GM21717 (cell line): ENCODE results near the gene SBK1.

Experiments used
- ATAC-seq: cut with Tn5 transposase; IDR thresholded peaks from one replicate; pipeline ENCODE4 v1.9.1; 2021; ENCODE audit warnings: mild to moderate bottlenecking, moderate library complexity; ENCODE audit not compliant: unreplicated experiment

The SBK1 gene

GRCh38 chr16:28304214-28304613 is 11.9 kb downstream of the SBK1 start:
- no peak for ATAC-seq

DNA sequence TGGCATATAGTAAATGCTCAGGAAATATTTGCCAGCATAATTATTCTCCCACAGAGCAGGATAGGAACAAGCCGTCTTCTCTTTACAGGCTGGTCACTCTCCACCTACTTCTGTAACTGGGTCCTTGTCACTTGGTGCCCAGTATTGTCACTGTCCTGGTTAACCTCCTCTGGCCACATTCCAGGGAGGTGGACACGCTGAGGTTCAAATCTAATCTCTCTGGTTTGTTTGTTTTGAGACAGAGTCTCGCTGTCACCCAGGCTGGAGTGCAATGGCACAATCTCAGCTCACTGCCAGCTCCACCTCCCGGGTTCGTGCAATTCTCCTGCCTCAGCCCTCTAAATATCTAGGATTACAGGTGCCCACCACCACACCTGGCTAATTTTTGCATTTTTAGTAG is 15.6 kb downstream of the SBK1 start:
- ATAC-seq, result no peak

GRCh38 chr16:28308794-28309584 is 16.7 kb downstream of the SBK1 start:
- ATAC-seq, result no peak

DNA sequence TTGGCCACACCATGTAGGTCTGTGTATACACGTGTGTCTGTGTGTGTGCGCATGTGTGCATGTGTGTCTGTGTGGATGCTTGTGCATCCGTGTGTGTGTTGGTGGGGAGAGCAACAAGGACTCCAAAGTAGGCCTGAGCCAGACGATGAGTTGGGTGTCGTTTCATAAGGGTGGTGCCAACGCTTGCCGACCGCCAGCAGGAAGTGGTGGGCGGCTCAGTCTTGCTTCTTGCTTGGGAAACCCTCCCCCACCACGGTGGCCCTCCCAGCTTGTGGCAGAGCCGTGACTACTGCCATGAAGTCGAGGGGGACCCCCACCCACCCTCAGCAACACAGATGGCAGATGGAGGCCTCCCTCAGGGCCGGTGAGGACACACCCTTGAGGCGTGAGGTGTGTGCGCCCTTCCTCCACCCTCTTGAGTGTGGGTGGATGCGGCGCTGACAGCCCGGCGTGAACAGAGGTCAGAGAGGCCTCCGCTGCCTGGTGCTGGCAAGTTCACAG is 17.5 kb downstream of the SBK1 start:
- no peak for ATAC-seq

- ATAC-seq, result no peak
Observed at GRCh38 chr16:28310796-28311195, 18.5 kb downstream of the SBK1 start.

DNA sequence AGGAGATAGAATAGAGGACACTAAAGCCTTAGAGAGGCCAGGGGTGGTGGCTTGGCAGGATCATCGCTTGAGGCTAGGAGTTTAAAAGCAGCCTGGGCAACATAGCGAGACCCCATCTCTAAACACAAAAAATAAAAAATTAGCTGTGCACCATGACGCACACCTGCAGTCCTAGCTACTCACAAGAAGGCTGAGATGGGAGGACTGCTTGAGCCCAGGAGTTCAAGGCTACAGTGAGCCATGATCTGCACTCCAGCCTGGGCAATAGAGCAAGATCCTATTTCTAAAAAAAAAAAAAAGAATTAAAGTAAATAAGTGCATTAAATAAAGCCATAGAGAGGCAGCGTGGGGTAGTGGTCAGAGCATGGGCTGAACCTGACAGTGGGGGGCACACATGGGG is 19.1 kb downstream of the SBK1 start:
- ATAC-seq, result no peak

DNA sequence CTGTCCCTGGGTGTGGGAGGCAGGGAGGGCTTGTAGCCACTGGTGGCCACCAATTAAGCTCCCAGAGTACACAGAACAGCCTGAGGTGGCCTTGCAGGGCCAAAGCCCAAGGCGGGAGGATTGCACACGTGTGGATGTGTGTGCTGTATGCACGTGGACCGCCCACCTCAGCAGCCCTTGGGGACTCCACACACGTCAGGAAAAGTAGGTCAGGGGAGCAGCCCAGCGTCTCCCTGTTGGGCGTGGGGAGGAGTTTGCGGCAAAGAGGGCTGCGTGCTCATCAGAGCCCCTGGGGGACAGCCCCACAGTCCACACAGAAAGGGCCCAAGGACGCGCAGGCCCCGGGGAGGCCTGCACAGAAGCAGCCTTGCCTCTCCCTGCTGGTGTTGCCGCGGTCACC is 19.6 kb downstream of the SBK1 start:
- ATAC-seq, result no peak

DNA sequence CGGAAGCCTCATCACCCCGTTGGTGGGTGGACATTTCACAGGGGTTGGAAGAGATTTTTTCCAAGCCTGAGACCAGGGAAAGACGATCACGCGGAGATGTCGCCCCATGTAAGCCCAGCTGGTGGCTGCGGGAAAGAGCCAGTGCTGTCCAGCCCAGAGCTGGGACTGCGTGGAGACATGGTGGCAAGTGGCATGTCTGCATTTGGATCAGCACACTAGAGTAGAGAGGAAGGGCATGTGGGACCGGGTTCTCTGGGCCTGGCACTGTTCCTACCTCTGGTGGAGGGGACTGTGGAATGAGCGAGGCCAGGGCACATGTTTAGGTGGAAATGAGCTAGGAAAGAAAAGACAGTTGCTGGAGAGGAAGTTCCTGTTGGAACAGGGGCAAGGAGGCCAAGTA is 20.0 kb downstream of the SBK1 start:
- ATAC-seq, result no peak

DNA sequence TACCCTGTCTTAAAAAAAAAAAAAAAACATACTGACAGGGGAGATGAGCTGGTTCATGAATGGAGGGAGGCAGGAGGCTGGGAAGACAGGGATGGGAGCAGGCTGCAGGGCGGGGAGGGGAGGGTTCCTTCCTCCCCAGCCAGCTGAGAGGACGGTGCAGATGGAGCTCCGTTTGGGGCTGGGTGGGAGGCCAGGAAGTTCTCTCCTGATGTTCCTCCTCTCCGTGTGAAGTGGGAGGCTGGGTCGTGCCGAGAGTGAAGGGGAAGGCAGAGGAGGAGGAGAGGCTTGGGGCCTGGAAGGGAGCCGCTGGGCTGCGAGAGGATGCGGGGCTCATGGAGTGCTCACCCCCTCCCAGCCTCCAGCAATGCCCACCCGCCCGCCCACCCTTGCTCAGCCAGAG is 21.3 kb downstream of the SBK1 start:
- no peak for ATAC-seq

DNA sequence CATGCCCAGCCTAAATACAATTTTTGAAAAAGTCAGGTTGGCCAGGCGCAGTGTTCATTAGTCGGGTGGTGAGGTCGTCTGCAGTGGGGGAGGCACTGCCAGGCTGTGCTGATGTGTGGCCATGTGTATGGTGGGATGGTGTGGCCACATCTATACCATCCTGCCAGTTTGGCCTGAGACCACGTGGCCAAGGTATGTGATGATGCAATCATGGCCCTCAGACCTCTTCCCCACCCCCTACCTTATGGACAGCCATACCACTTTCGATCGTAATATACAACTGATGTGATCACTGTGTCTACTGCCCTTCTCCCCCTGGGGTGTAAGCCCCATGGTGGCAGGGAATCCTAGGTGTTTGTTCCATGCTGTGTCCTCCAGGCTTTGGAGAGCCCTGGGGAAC is 23.7 kb downstream of the SBK1 start:
- ATAC-seq, result no peak

DNA sequence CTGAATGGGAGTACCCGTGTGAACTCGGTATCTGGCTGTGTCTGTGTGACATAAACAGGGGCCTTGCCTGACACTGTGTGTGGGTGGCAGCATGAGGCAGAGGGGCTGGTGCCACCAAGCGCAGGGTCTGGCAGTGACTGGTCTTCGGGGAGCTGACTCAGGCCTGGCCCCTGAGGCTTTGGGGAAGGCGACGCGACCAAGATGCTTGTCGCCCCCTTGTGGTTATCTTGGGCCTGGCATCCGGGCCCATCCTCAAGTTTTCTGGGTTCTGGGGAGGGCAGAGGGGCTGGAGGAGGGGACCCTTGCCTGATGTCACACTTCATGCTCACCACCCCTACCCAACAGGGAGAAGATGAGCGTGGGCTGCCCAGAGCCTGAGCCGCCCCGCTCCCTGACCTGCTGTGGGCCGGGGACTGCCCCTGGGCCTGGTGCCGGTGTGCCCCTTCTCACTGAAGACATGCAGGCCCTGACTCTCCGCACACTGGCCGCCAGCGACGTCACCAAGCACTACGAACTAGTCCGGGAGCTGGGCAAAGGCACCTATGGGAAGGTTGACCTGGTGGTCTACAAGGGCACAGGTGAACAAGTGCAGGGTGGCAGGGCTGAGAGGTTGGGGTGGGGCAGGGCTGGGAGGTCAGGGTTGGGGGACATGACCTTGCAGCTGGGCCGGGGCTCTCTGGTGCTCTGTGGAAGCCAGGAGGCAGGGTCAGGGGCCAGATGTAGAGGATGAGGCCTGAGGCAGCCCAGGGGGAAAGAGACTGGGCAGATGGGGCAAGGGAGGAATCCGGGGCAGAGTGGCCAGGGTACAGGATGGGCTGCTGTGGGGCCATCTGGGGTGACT is 24.9 kb downstream of the SBK1 start:
- ATAC-seq, result no peak

- ATAC-seq, result no peak
Observed at GRCh38 chr16:28318042-28318744, 25.9 kb downstream of the SBK1 start.

- ATAC-seq, result no peak
Observed at GRCh38 chr16:28319476-28320022, 27.2 kb downstream of the SBK1 start.

DNA sequence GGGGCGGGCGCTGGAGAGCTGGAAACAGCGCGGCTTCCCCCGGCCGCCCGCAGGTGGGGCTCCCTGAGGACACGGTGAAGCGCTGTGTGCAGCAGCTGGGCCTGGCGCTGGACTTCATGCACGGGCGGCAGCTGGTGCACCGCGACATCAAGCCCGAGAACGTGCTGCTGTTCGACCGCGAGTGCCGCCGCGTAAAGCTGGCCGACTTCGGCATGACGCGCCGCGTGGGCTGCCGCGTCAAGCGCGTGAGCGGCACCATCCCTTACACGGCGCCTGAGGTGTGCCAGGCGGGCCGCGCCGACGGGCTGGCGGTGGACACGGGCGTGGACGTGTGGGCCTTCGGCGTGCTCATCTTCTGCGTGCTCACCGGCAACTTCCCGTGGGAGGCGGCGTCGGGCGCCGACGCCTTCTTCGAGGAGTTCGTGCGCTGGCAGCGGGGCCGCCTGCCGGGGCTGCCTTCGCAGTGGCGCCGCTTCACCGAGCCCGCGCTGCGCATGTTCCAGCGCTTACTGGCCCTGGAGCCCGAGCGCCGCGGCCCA is 27.8 kb downstream of the SBK1 start:
- ATAC-seq, result no peak

DNA sequence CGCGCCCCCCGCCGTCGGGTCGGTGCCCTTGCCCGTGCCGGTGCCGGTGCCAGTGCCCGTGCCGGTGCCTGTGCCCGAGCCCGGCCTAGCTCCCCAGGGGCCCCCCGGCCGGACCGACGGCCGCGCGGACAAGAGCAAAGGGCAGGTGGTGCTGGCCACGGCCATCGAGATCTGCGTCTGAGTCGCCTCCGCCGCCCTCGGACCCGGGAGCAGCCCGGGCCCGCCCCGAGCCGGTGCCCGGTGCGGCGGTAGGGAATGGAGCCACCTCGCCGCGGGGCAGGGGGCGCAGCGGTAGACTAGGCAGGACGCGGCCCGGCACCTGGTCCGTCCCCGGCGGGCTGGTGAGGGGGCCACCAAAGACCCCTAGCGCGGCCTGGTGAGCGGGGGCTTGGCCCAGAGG is 28.4 kb downstream of the SBK1 start:
- ATAC-seq, result no peak

GRCh38 chr16:28321700-28322411 is 29.5 kb downstream of the SBK1 start:
- ATAC-seq, result no peak

GRCh38 chr16:28324235-28324886 is 32.0 kb downstream of the SBK1 start:
- no peak for ATAC-seq

GRCh38 chr16:28324887-28325279 is 32.6 kb downstream of the SBK1 start:
- ATAC-seq, result no peak

- no peak for ATAC-seq
Observed at GRCh38 chr16:28326881-28327610, 34.7 kb downstream of the SBK1 start.
